ENCODE measurements around the gene XPNPEP1. TPM values are rescaled to one million over a fixed set of nuclear protein-coding genes. Genes with fewer than 3 reads are reported as not detected.

XPNPEP1 gene
- polyA plus RNA-seq, 3 donors: 32.1 to 62.1 (median 38.4) TPM

DNA sequence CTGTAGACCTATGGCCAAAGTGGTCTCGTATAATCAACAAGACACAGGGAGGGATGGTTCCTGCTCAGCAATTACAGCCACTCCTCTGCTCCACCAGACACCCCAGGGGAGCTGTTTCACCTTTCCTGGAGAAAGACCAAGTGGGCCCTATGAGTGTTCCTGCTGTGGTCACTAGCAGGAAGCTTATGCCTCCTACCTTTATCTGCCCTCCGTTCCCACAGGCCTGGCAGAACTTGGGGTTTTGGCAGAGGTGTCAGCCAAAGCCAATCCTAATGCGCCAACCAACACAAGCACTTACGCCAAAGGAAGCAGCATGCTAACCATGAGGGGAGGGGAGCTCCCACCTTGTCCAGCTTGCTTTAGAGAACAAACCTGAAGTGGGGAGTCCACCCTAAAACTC lies 31.2 kb downstream of the XPNPEP1 start:
- Mint-ChIP-seq H3K36me3 (peaks cover 70 to 78% of the 10 kb centered on the region in 2 donors), H3K27ac (peak overlapping the region in 4 of 7 donors; percentile 18 to 66 (median 34)), H3K27me3 (ENCODE audit: low read depth in 3 of 3) (no peaks in the 10 kb centered on the region), H3K4me3 (no peak overlapping the region), H3K9me3 (peaks cover 0 to 3% (median 0%) of the 10 kb centered on the region in 7 donors), H3K4me1 (peaks cover 22% of the 10 kb centered on the region)
- Histone ChIP-seq H3K4me1 (ENCODE audit: control insufficient read depth in 1 of 2, insufficient read depth in 2 of 2, low read length in 2 of 2) (no peaks in the 10 kb centered on the region), H3K79me2 (ENCODE audit: insufficient read depth, low read length) (peaks cover 36% of the 10 kb centered on the region), H3K9me3 (replicated peaks in 1 of 2; ENCODE audit: control insufficient read depth in 1 of 2, insufficient read depth in 1 of 2, low read length in 2 of 2) (no peaks in the 10 kb centered on the region), H4K20me1 (ENCODE audit: insufficient read depth, low read length) (peaks cover 31% of the 10 kb centered on the region), H3K36me3 (replicated peaks in 1 of 2; ENCODE audit: control insufficient read depth in 1 of 2, insufficient read depth in 2 of 2, low read length in 2 of 2) (peaks cover 52 to 94% of the 10 kb centered on the region in 2 donors), H3K9ac (ENCODE audit: insufficient read depth, low read length, poor library complexity, severe bottlenecking) (no peak overlapping the region), H3K27ac (ENCODE audit: low read depth in 1 of 2, low read length in 2 of 2) (no peak overlapping the region), H3K4me3 (replicated peaks in 1 of 3; ENCODE audit: low read depth in 2 of 3, low read length in 3 of 3) (no peak overlapping the region), H3K4me2 (replicated peaks; ENCODE audit: extremely low read depth, low read length, poor library complexity, severe bottlenecking) (no peak overlapping the region), H2AFZ (ENCODE audit: insufficient read depth, low read depth, low read length, poor library complexity, severe bottlenecking) (no peak overlapping the region), H3K27me3 (ENCODE audit: control insufficient read depth in 2 of 2, insufficient read depth in 2 of 2, low read length in 2 of 2) (no peaks in the 10 kb centered on the region)
- TF ChIP-seq CTCF (IDR thresholded peaks at IDR 0.05): no peak
- whole genome bisulfite sequencing (ENCODE audit: insufficient coverage): 36% methylated on average over 2 of the region's 4 CpGs
- no peak for DNase-seq
- intact Hi-C loops (cut with micrococcal nuclease): loop anchor here in 1 of 2 donors (5.0 kb wide), 1 partner anchor 50 kb away; no protein-coding TSS in a partner anchor

DNA sequence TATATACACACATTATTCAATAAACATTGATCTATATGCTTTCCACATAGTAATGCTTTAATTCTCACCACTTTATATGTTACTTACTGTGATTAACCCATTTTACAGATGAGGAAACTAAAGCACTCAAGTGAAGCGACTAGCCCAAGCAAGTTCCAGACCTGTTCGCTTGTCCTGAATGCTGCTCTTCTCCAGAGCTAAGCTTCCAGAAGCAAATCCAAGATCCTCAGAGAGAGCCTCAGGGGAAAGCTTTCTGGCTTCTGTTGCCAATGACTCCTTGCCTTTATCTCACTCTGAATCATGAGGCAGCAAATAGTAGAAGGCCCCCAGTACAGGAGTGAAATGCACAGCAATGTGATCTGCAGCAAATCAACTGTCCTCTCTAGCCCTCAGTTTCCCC lies 32.2 kb downstream of the XPNPEP1 start:
- intact Hi-C loops (cut with micrococcal nuclease): loop anchor here in 1 of 2 donors (5.0 kb wide), 1 partner anchor 51 kb away; no protein-coding TSS in a partner anchor
- H3K27ac Mint-ChIP-seq: peak overlapping the region in 1 of 7 donors; percentile 59
- H3K4me1 ChIP-seq (ENCODE audit: control insufficient read depth in 1 of 2, insufficient read depth in 2 of 2, low read length in 2 of 2): no peaks in the 10 kb centered on the region
- H3K4me1 Mint-ChIP-seq: peaks cover 33% of the 10 kb centered on the region
- WGBS (ENCODE audit: insufficient coverage): 94% methylated on average over 2 of the region's 2 CpGs
- peaks cover 26% of the 10 kb centered on the region for H3K79me2 ChIP-seq (ENCODE audit: insufficient read depth, low read length)
- TF ChIP-seq CTCF (IDR thresholded peaks at IDR 0.05): no peak
- H3K27ac ChIP-seq (ENCODE audit: low read depth in 1 of 2, low read length in 2 of 2): no peak overlapping the region
- no peaks in the 10 kb centered on the region for H3K9me3 Mint-ChIP-seq
- peaks cover 28% of the 10 kb centered on the region for H4K20me1 ChIP-seq (ENCODE audit: insufficient read depth, low read length)
- H3K4me2 ChIP-seq (replicated peaks; ENCODE audit: extremely low read depth, low read length, poor library complexity, severe bottlenecking): no peak overlapping the region
- H3K36me3 ChIP-seq (replicated peaks in 1 of 2; ENCODE audit: control insufficient read depth in 1 of 2, insufficient read depth in 2 of 2, low read length in 2 of 2): peaks cover 54 to 95% of the 10 kb centered on the region in 2 donors
- no peak overlapping the region for H3K4me3 ChIP-seq (replicated peaks in 1 of 3; ENCODE audit: low read depth in 2 of 3, low read length in 3 of 3)
- no peak overlapping the region for H2AFZ ChIP-seq (ENCODE audit: insufficient read depth, low read depth, low read length, poor library complexity, severe bottlenecking)
- H3K4me3 Mint-ChIP-seq: no peak overlapping the region
- H3K27me3 Mint-ChIP-seq (ENCODE audit: low read depth in 3 of 3): no peaks in the 10 kb centered on the region
- DNase-seq: no peak
- H3K36me3 Mint-ChIP-seq: peaks cover 74 to 80% of the 10 kb centered on the region in 2 donors
- no peak overlapping the region for H3K9ac ChIP-seq (ENCODE audit: insufficient read depth, low read length, poor library complexity, severe bottlenecking)
- H3K27me3 ChIP-seq (ENCODE audit: control insufficient read depth in 2 of 2, insufficient read depth in 2 of 2, low read length in 2 of 2): no peaks in the 10 kb centered on the region
- H3K9me3 ChIP-seq (replicated peaks in 1 of 2; ENCODE audit: control insufficient read depth in 1 of 2, insufficient read depth in 1 of 2, low read length in 2 of 2): no peaks in the 10 kb centered on the region
